SKM-1 (cell line): ENCODE results near the gene MSH6.

ENCODE experiments used
- DNase-seq: peaks from one replicate; lab custom pipeline; 2025; ENCODE audit not compliant: unreplicated experiment; lab: John Stamatoyannopoulos, UW

MSH6 gene, protein sequence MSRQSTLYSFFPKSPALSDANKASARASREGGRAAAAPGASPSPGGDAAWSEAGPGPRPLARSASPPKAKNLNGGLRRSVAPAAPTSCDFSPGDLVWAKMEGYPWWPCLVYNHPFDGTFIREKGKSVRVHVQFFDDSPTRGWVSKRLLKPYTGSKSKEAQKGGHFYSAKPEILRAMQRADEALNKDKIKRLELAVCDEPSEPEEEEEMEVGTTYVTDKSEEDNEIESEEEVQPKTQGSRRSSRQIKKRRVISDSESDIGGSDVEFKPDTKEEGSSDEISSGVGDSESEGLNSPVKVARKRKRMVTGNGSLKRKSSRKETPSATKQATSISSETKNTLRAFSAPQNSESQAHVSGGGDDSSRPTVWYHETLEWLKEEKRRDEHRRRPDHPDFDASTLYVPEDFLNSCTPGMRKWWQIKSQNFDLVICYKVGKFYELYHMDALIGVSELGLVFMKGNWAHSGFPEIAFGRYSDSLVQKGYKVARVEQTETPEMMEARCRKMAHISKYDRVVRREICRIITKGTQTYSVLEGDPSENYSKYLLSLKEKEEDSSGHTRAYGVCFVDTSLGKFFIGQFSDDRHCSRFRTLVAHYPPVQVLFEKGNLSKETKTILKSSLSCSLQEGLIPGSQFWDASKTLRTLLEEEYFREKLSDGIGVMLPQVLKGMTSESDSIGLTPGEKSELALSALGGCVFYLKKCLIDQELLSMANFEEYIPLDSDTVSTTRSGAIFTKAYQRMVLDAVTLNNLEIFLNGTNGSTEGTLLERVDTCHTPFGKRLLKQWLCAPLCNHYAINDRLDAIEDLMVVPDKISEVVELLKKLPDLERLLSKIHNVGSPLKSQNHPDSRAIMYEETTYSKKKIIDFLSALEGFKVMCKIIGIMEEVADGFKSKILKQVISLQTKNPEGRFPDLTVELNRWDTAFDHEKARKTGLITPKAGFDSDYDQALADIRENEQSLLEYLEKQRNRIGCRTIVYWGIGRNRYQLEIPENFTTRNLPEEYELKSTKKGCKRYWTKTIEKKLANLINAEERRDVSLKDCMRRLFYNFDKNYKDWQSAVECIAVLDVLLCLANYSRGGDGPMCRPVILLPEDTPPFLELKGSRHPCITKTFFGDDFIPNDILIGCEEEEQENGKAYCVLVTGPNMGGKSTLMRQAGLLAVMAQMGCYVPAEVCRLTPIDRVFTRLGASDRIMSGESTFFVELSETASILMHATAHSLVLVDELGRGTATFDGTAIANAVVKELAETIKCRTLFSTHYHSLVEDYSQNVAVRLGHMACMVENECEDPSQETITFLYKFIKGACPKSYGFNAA (N-terminal part only)

GRCh38 chr2:47782671-47783485 is at the start of gene MSH6:
MSH6 (plus strand) TSS chr2:47783145; CDS start chr2:47783234, 89 bp downstream.
- peak; percentile 72 for DNase-seq

GRCh38 chr2:47735136-47735869 is 47.6 kb upstream of the MSH6 start:
- DNase-seq = no peak

DNA sequence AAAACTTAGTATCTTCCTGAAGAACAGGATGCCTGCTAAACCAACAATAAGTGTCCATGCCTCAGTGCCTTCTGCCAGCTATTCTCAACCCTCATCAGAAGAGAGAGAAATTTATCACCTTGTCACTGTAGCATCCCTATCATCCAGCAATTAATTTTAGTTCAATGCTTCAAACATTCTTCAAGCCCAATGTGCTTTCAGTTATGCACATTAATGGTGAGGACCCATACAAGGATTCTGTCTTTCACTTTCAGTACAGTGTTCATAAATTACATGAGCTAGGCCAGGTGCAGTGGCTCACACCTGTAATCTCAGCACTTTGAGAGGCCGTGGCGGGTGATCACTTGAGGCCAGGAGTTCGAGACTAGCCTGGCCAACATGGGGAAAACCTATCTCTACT is 47.0 kb upstream of the MSH6 start:
- no peak for DNase-seq

GRCh38 chr2:47737191-47737975 is 45.6 kb upstream of the MSH6 start:
- no peak for DNase-seq

DNA sequence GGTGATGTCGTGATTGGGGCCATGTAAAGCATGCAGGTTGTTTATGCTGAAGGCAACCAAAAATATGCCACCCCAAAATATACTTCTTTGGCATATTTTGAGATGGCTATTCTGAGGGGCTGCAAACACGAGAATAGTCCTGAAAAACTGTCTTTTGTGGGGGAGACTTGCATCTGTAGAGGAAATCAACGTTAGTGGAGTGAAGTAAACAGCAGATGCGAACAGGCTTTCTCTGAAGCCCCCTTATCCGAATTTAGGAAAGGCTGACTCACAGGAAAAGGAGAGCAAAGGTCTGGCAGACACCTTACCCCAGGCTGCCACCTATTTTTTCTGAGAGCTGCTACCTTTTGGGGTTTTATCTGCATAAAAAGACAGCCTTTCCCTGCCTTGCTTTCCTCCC is 44.6 kb upstream of the MSH6 start:
- no peak for DNase-seq

GRCh38 chr2:47741101-47741500 is 41.8 kb upstream of the MSH6 start:
- no peak for DNase-seq

GRCh38 chr2:47741637-47742036 is 41.3 kb upstream of the MSH6 start:
- no peak for DNase-seq

- no peak for DNase-seq
These were observed 38.9 kb upstream of the MSH6 start for GRCh38 chr2:47744074-47744473.

- no peak for DNase-seq
These were observed 35.1 kb upstream of the MSH6 start for GRCh38 chr2:47747878-47748277.

DNA sequence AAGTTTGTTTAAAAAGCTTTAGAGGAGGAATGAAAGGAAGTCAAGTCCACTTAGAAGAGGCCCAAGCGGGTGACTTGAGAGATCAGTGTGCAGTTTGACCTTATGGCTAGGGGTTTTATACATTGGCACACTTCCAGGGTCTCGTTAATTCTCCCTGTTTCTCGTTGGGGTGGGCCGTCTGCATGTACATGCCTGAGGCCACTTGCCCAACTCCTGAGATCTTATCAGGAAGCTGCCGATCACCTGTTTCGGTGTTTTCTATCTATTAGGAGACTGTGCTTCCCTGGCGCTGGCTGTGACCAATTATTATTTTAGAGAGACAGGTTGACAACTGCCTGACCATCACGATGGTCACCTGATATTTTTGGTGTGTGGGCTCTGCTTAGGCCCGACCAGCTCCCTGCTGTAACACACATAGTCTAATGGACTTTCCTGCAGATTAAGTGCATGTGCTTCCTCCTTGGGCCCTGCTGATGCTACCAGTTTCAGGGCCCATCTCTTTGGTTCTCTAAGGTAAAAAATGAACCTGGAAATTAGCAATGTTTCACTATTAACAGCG is 31.0 kb upstream of the MSH6 start:
- DNase-seq = no peak

DNA sequence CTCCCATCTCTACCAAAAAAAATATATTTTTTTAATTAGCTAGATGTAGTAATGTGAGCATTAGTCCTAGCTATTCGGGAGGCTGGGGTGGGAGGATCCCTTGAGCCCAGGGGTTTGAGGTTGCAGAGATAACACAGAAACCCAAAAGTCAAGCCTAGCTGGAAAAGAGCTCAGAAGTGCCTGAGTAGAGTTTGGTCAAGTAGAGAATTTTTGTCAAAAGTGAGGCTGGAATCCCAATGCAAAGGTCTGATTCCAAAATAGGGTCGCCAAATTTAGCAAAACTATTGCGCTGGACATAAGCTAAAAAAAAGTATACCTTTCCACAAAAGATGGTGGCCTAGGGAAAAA is 15.5 kb upstream of the MSH6 start:
- no peak for DNase-seq

- DNase-seq = no peak
These were observed 14.9 kb upstream of the MSH6 start for GRCh38 chr2:47767880-47768609.

DNA sequence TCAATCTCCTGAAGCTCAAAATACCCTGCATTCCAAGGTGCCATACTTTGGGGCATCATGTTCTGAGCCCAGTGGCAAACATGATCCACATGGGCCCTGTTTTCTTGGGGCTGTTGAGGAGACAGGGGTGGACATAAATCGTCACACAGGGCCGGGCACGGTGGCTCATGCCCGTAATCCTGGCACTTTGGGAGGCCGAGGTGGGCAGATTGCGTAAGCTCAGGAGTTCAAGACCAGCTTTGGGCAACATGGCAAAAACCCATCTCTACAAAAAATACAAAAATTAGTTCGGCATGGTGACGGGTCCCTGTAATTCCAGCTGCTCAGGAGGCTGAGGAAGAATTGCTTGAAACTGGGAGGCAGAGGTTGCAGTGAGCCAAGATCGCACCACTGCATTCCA is 13.6 kb upstream of the MSH6 start:
- DNase-seq = no peak

GRCh38 chr2:47771211-47771610 is 11.7 kb upstream of the MSH6 start:
- no peak for DNase-seq

DNA sequence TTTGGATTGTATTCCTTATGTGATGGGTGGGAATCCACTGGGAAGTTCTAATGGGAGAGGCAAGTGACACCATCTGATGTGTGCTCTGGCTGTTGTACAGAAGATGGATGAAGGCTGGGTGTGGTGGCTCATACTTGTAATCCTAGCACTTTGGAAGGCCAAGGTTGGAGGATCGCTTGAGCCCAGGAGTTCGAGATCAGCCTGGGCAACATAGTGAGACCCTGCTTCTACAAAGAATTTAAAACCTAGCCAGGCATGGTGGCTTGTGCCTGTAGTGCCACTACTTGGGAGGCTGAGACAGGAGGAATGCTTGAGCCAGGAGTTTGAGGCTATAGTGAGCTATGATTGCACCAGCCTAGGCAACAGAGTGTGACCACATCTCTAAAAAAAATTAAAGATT is 10.6 kb upstream of the MSH6 start:
- DNase-seq = no peak

DNA sequence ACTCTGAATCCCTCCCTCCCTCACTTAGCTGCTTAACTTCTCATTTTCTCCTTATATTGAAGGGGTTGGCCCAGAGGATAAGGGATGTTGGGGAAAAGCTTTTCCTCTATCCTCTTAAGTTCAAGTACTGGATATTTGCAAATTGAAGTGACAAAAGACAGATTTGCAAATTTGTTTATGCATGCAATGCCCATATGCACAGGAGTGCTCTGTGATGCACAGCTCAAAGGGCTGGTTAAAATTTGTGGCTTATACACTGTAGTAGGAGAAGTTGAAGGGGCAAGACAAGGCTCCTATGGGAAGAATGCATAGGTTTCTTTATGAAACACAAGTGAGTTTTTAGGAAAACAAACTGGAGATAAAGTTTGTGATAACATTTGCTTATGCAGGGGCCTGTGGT is 8.4 kb upstream of the MSH6 start:
- DNase-seq = no peak

- DNase-seq = no peak
These were observed 5.5 kb upstream of the MSH6 start for GRCh38 chr2:47777277-47777937.
